Measurements from ENCODE around the gene ABCC1.

DNA sequence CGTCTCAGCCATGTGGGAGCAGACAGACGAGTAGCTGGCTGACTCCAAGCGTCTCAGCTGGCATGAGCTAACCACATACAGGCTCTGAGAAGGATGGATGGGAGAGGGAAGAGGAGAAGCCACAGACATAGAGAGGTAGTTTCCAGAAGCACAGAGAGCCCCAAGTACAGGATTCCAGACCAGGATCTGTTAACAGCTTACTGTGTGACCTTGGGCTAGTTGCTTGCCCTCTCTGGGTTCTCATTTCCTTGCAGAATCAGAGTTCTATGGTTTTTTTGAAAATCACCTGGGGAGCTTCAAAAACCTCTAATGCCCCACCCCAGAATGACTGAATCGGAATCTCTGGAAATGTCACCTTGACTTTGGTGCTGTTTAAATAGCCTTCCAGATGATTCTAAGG lies 213.7 kb downstream of the ABCC1 start:
- TF ChIP-seq YY1 (IDR thresholded peaks at IDR 0.05; ENCODE audit: insufficient read depth, insufficient read length), result no peak
- no peak for TF ChIP-seq ZNF274 (IDR thresholded peaks at IDR 0.05; ENCODE audit: low read depth, low read length)
- no peak for TF ChIP-seq SUZ12 (IDR thresholded peaks at IDR 0.05; ENCODE audit: extremely low read depth, insufficient read depth, insufficient read length)

Measured in NT2/D1 (cell line).